Sigmoid colon (tissue), 7 donors: ENCODE results near the gene ABHD16B. TPM values are rescaled to one million over a fixed set of nuclear protein-coding genes. Genes with fewer than 3 reads are reported as not detected.

Experiments
- DNase-seq: peaks from one replicate; pipeline ENCODE4 v3.0.0-alpha.2; 2019
- H3K27ac ChIP-seq, 4 donors: fragments of 200-600 bp; sonication (generic); one replicate each; pipeline ENCODE4 v1.5.1; 2016 to 2019; ENCODE audit warnings: mild to moderate bottlenecking in 1 of 4
- H3K27me3 ChIP-seq, 3 donors: fragments of 200-600 bp; sonication (generic); one replicate each; pipeline ENCODE4 v1.5.1; 2019; ENCODE audit warnings: mild to moderate bottlenecking in 1 of 3
- H3K36me3 ChIP-seq, 4 donors: fragments of 200-600 bp; sonication (generic); one replicate each; pipeline ENCODE4 v1.5.1; 2016 to 2019
- H3K4me1 ChIP-seq, 4 donors: fragments of 200-600 bp; sonication (generic); one replicate each; pipeline ENCODE4 v1.5.1; 2017 to 2019
- H3K4me3 ChIP-seq, 4 donors: fragments of 200-600 bp; sonication (generic); one replicate each; pipeline ENCODE4 v1.5.1; 2017 to 2019; ENCODE audit warnings: mild to moderate bottlenecking in 2 of 4, moderate library complexity in 1 of 4
- H3K9me3 ChIP-seq, 4 donors: fragments of 200-600 bp in 3 of 4; sonication (generic) in 3 of 4; one replicate each; pipeline versions ENCODE4 v1.5.1 to v1.6.1; 2013 to 2019
- CTCF ChIP-seq, 4 experiments: fragments of 450-650 bp in 3 of 4; fragments of 200-600 bp in 1 of 4; IDR thresholded peaks; one replicate each; pipeline ENCODE4 v1.5.1; 2016 to 2019; ENCODE audit warnings: antibody characterized with exemption in 4 of 4, mild to moderate bottlenecking in 3 of 4, moderate library complexity in 2 of 4
- EP300 ChIP-seq, 4 donors: sonication (generic); formaldehyde crosslinking; IDR thresholded peaks; one replicate each; pipeline ENCODE4 v1.6.1; 2017; ENCODE audit warnings: antibody characterized with exemption in 4 of 4
- POLR2A ChIP-seq, 2 donors: fragments of 450-650 bp; IDR thresholded peaks; one replicate each; pipeline ENCODE4 v1.6.1; 2016; ENCODE audit warnings: antibody characterized with exemption in 2 of 2, mild to moderate bottlenecking in 2 of 2, moderate library complexity in 2 of 2
- POLR2AphosphoS5 ChIP-seq, 4 donors: sonication (generic); formaldehyde crosslinking; IDR thresholded peaks; one replicate each; pipeline ENCODE4 v1.6.1; 2017; ENCODE audit warnings: antibody characterized with exemption in 4 of 4
- WGBS, 2 donors: extraction: QIAGEN DNeasy Blood & Tissue Kit; methylation state at CpG; one replicate each; pipeline ENCODE4 v1.1.7; 2013; 5-methylcytosine and 5-hydroxymethylcytosine counted together
- intact Hi-C: fragments of 100-400 bp; cut with DNase I; formaldehyde crosslinking; loops from one replicate; pipeline ENCODE4 v1.15.1; 2023
- polyA plus RNA-seq, 3 donors: library from polyadenylated mRNA; stranded (reverse); fragments of 200-250 nt; gene quantifications; one replicate each; pipeline ENCODE4 v1.2.3, GENCODE V29; 2013
- total RNA-seq, 4 donors: library from RNA; depleted of rRNA; stranded (reverse); fragments of >200 nt; gene quantifications; one replicate each; pipeline ENCODE4 v1.1.0, GENCODE V29; 2016
- donor health status: healthy with polysubstance abuse.
- donor health status: Bipolar disorder and iron deficiency.
- donor health status: healthy.

ABHD16B gene
- total and polyA plus RNA-seq, 7 donors, result 0.44 TPM; not detected in 6

GRCh38 chr20:63861981-63862901 is 943 bp downstream of the ABHD16B start:
- Histone ChIP-seq H3K27ac (no peak overlapping the region), H3K27me3 (peaks cover 4 to 20% (median 13%) of the 10 kb centered on the region in 3 donors), H3K36me3 (peaks cover 0 to 16% (median 8%) of the 10 kb centered on the region in 4 donors), H3K4me1 (peaks cover 4 to 46% (median 39%) of the 10 kb centered on the region in 4 donors), H3K4me3 (no peak overlapping the region), H3K9me3 (no peaks in the 10 kb centered on the region)
- TF ChIP-seq CTCF (IDR thresholded peaks at IDR 0.05) (no peak), POLR2A (IDR thresholded peaks at IDR 0.05) (no peak), EP300 (IDR thresholded peaks at IDR 0.05) (no peak), POLR2AphosphoS5 (IDR thresholded peaks at IDR 0.05) (no peak)
- WGBS, 2 donors, result 97% methylated on average over 95 of the region's 95 CpGs
- intact Hi-C loops, result loop anchor here (5.0 kb wide), 2 partner anchors 35 to 75 kb away; no protein-coding TSS in a partner anchor
- DNase-seq, result no peak

- Histone ChIP-seq H3K27me3 (peaks cover 0 to 10% (median 5%) of the 10 kb centered on the region in 3 donors), H3K9me3 (no peaks in the 10 kb centered on the region), H3K4me3 (peak overlapping the region in 2 of 4 donors; percentile 85 to 96), H3K4me1 (peaks cover 4 to 54% (median 32%) of the 10 kb centered on the region in 4 donors), H3K27ac (peak overlapping the region; percentile 93 to 98 (median 94)), H3K36me3 (peaks cover 0 to 16% (median 8%) of the 10 kb centered on the region in 4 donors)
- no peak for TF ChIP-seq POLR2AphosphoS5 (IDR thresholded peaks at IDR 0.05)
- no peak for TF ChIP-seq EP300 (IDR thresholded peaks at IDR 0.05)
- TF ChIP-seq CTCF (IDR thresholded peaks at IDR 0.05), result no peak
- no peak for DNase-seq
- intact Hi-C loops, result loop anchor here (5.0 kb wide), 2 partner anchors 36 to 76 kb away; no protein-coding TSS in a partner anchor
- WGBS, 2 donors, result 75 to 87% methylated on average over 18 of the region's 18 CpGs
Measured at GRCh38 chr20:63863021-63863797, 1.9 kb downstream of the ABHD16B start.

GRCh38 chr20:63863798-63864544 is 2.7 kb downstream of the ABHD16B start:
- Histone ChIP-seq H3K4me1 (peaks cover 4 to 47% (median 25%) of the 10 kb centered on the region in 4 donors), H3K4me3 (peak overlapping the region; percentile 84 to 96 (median 86)), H3K27ac (peak overlapping the region; percentile 93 to 98 (median 94)), H3K9me3 (no peaks in the 10 kb centered on the region), H3K27me3 (peaks cover 0 to 2% (median 0%) of the 10 kb centered on the region in 3 donors), H3K36me3 (peaks cover 2 to 23% (median 9%) of the 10 kb centered on the region in 4 donors)
- peak; percentile 93 for DNase-seq
- TF ChIP-seq POLR2A (IDR thresholded peaks at IDR 0.05), result no peak
- TF ChIP-seq EP300 (IDR thresholded peaks at IDR 0.05), result no peak
- peak; percentile 7 to 62 (median 25) for TF ChIP-seq POLR2AphosphoS5 (IDR thresholded peaks at IDR 0.05)
- peak; percentile 49 to 57 (median 54) for TF ChIP-seq CTCF (IDR thresholded peaks at IDR 0.05)
- intact Hi-C loops, result loop anchor here (2.0 to 5.0 kb wide), 3 partner anchors 31 to 77 kb away; partner anchors contain the start of gene DNAJC5
- 1 to 3% methylated on average over 38 of the region's 38 CpGs for WGBS, 2 donors

- TF ChIP-seq CTCF (IDR thresholded peaks at IDR 0.05) (peak in 1 of 4 experiments; percentile 9), POLR2AphosphoS5 (IDR thresholded peaks at IDR 0.05) (no peak), POLR2A (IDR thresholded peaks at IDR 0.05) (peak in 1 of 2 donors; percentile 57), EP300 (IDR thresholded peaks at IDR 0.05) (no peak)
- Histone ChIP-seq H3K27me3 (no peaks in the 10 kb centered on the region), H3K36me3 (peaks cover 8 to 29% (median 12%) of the 10 kb centered on the region in 4 donors), H3K27ac (peak overlapping the region; percentile 93 to 98 (median 94)), H3K4me1 (peaks cover 4 to 44% (median 25%) of the 10 kb centered on the region in 4 donors), H3K9me3 (no peaks in the 10 kb centered on the region), H3K4me3 (peak overlapping the region; percentile 84 to 96 (median 86))
- intact Hi-C loops, result loop anchor here (2.0 to 5.0 kb wide), 3 partner anchors 30 to 77 kb away; partner anchors contain the start of gene DNAJC5
- 0% methylated on average over 25 of the region's 25 CpGs for WGBS, 2 donors
- DNase-seq, result no peak
Measured at GRCh38 chr20:63864545-63864977, 3.3 kb downstream of the ABHD16B start.
